NCI-H446 treated with DMSO at 0.1 percent for 48 hours (cell line): ENCODE data around the gene DSCAM.
A peak's percentile ranks its signal among the peaks of the same experiment; 100 is the strongest.
"Not testable (repeated sequence)": the region's sequence is repeated elsewhere in the genome, so short reads cannot be mapped to it uniquely, and the experiment has no call there.

Source experiments
- DNase-seq: peaks from one replicate; lab custom pipeline; 2025; lab: John Stamatoyannopoulos, UW

The DSCAM gene

DNA sequence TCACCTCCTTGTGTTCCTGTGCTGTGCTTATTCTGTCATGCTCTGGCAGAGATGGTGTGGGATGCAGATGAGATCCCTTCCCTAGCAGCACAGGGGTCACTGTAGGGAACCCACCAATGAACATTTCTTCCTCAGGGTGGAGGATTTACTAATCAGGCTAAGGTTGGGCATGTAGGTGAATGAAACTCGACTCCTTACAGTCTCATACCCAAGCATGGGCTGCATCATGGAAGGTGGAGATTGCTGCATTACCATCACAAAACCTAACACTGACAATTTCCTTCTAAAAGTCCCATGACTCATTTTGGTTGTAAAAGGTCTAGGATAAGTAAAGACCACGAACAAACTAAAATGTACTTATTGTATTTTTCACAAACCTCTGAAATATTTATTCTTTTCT lies 399.9 kb downstream of the DSCAM start:
- DNase-seq, result no peak

- DNase-seq, result no peak
These were observed 401.5 kb downstream of the DSCAM start for GRCh38 chr21:40445349-40445921.

- DNase-seq, result not testable (repeated sequence)
These were observed 407.4 kb downstream of the DSCAM start for GRCh38 chr21:40439581-40439980.

- no peak for DNase-seq
These were observed 408.3 kb downstream of the DSCAM start for GRCh38 chr21:40438616-40439015.

DNA sequence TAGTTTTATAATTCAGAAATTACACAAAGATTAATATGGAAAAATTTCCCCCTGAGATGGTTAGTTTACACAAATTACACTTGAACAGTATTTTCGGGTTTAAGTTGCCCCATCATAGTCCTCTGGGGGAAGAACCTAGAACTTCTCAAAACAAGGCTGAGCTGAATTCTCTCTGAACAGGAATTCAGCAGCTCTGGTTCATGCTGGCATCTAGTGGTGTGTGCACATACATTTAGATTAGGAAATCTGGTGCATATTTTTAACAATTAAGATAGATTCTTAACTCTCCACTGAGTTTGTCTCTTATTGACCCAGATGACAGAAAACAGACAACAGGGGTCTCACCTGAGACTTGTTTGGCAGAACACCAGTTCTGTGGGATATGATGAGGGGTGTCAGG lies 410.7 kb downstream of the DSCAM start:
- no peak for DNase-seq

DNA sequence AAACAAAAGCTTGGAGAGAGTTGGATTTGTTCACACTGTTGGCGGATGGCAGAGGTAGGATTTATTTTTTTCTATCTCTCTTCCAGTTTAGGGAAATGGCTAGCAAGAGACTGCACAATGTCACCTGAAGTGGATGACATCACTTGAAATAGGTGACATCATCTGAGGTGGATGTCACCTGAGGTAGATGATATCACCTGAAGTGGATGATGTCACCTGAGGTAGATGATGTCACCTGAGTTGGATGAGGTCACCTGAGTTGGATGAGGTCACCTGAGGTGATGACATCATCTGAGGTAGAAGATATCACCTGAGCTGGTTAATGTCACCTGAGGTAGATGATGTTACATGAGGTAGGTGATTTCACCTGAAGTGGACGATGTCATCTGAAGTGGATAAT lies 413.4 kb downstream of the DSCAM start:
- no peak for DNase-seq

GRCh38 chr21:40425981-40426380 lies 421.0 kb downstream of the DSCAM start:
- DNase-seq, result no peak

GRCh38 chr21:40422896-40423635 lies 423.9 kb downstream of the DSCAM start:
- DNase-seq, result no peak

- DNase-seq, result no peak
These were observed 425.8 kb downstream of the DSCAM start for GRCh38 chr21:40421121-40421520.

- no peak for DNase-seq
These were observed 430.4 kb downstream of the DSCAM start for GRCh38 chr21:40416572-40416971.

- DNase-seq, result no peak
These were observed 438.4 kb downstream of the DSCAM start for GRCh38 chr21:40408561-40408960.

DNA sequence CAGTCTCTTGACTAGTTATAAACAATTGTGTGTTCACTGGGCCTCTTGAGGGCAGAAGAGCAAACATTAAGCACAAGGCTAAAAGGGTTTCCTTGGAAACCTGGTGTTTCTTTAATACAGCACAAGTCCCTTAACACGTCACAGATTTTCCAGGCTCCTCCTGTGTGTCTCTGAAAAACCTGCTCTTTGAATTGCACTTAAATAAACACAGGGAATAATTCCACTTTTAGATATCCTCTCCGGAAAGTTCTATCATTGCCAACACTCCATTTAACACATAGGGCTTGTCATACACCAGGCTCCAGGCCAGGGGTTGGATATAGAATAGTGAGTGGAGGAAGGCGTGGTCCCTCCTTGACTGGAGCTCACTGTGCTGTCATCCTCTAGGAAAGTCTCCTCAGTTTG lies 442.6 kb downstream of the DSCAM start:
- peak; percentile 5 for DNase-seq

GRCh38 chr21:40402884-40403582 lies 443.9 kb downstream of the DSCAM start:
- no peak for DNase-seq

DNA sequence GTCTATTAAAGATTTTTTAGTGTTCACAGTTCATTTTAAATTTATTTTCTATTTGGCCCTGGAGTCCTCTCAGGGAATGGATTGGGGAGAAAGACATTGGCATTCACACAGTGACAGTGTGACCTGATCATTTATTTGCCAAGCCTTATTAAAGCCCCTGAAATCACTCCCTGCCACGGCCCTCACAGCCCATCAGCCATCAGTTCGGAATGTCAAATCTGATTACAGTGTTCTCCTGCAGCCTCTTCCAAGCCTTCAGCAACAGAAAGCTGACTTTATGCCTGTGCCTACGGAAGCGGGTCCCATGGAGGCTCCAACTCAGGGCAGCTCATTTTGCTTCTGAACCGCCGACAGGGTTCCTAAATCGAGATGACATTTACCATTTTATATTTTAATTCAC lies 451.2 kb downstream of the DSCAM start:
- DNase-seq, result no peak

GRCh38 chr21:40393066-40393465 lies 453.9 kb downstream of the DSCAM start:
- DNase-seq, result no peak

- no peak for DNase-seq
These were observed 458.9 kb downstream of the DSCAM start for GRCh38 chr21:40388046-40388445.

DNA sequence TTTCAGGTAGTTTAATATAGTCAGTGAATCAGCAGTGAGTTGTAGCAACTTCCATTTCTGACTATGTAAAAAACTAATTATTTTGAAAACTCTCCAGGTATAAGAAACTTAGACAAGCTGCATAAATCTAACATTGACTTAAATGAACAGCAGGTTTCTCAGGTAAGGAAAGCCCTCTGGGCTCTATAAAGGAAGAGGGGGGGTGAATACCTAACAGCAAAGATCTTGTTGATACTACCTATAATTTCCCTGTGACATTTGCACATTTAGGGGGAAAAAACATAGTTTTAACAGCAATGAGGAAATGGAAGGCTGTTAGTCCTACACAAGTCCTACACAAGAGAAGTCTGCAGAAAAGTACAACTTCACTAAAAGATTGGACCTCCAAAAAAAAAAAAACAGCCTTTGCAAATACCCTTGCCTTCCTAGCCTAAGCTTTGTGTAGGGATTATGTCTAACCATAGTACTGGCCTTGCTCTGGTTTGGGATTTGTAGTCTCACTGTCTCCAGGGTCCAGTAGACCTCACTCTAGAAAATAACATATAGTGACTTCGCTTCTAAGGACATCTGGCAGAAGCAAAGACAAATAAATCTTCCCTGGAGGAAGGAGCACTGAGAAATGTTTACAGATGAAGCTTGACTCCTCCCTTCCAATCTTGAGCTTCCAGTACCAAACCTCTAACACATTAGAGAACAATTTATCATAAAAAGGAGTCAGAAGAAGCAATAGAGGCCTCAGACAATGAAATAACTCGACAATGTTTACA lies 459.8 kb downstream of the DSCAM start:
- no peak for DNase-seq

- no peak for DNase-seq
These were observed 460.6 kb downstream of the DSCAM start for GRCh38 chr21:40386294-40386911.

DNA sequence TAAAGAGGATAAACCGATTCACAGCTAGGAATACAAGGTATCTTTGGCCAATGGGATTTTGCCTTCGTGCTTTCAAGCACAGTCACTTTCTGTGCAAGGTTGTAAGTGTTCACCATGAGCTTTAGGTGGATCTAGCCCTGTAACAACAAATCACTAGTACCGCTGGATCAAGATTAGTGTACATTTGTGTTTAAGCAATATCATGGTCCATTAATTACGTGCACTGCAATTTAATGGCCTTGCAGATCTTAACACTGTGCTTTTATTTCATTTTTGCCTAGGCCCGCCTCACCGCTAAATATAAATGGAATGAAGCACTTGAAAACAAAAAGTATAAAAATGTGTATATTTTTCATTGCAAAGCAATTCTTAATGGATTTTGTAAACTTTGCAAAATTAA lies 461.1 kb downstream of the DSCAM start:
- DNase-seq, result no peak

GRCh38 chr21:40383951-40384350 lies 463.0 kb downstream of the DSCAM start:
- DNase-seq, result no peak

DNA sequence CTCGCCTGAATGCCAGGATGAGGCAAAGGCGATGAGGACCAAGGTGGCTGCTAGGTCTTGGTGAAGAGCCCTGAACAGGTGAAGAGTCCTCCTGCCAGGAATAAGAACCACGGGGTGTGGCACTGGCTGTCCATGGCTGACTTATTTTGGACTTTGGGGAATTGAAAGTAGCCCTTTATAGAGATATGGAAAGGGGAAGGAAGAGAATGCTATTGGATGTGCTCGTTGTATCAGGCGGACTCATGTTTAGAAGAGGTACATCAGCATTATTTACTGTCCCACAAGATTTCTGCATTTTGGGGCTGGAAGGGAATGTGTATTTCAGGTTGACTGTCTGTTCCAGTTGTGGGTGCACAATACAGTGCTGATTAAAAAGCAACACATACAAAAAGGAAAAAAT lies 465.8 kb downstream of the DSCAM start:
- no peak for DNase-seq
